ENCODE measurements around the gene NT5C3A. TPM values are rescaled to one million over a fixed set of nuclear protein-coding genes. Genes with fewer than 3 reads are reported as not detected.

NT5C3A gene
- total and polyA plus RNA-seq, 2 experiments from 2014 or later: 28.5 to 45.8 TPM

DNA sequence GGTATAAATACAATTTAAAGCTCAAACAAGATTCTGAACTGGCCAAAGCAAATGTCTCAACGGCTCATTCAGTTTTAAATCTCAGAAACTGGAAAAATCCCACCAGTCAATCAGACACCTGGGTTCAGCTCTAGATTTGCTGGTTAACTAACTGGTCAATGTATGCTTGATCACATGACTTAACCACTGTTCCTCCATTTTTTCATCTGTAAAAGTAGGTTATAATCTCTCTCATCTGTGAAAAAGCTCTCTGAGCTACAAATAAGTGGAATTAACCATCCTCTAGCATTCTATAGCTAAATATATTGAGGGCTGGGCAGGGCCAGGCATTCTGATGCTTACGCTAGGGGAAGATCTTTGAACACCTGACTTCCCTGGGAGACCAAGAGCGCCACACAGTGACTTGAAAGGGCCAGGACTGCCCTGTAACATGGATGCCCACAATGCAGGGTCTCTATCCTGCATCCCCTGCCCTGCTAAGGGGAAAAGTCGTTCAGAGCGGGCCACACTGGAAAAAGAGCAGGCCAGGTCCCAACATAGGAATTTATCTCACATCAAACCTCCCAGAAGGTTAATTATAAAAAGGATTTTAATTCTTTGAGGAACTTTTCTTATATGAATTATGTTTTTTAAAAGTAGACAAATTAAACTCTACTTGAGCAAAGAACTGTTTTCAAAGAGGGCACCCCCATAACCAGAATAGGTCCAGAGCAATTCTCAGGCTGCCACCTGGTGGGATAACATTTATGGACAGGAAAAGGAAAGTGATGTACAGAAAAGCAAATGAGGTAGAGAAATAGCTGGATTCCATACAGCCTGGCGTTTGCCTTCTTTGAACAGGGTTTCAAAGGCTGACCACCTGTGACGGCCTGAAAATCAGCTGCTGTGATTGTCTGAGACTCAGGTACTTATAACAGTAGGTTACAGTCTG is 44.8 kb upstream of the NT5C3A start:
- peaks cover 6% of the 10 kb centered on the region for H3K27me3 Mint-ChIP-seq (ENCODE audit: insufficient read depth, low read depth, poor library complexity)
- Histone ChIP-seq H3F3A (replicated peaks; ENCODE audit: low read depth) (0 out of 2 replicates have a peak, but pooled peaks cover 3% of the 10 kb centered on the region), H3K36me3 (ENCODE audit: insufficient read depth) (0 out of 2 replicates have a peak, but pooled peaks cover 6% of the 10 kb centered on the region), H3K4me1 (ENCODE audit: insufficient read depth) (peaks cover 11% of the 10 kb centered on the region), H2AFZ (no peak overlapping the region), H4K20me1 (replicated peaks; ENCODE audit: insufficient read depth) (peaks cover 38% of the 10 kb centered on the region), H3K4me2 (peak overlapping the region; percentile 80), H3K27me3 (ENCODE audit: insufficient read depth) (peaks cover 17% of the 10 kb centered on the region), H3K4me3 (peak overlapping the region; percentile 65), H3K27ac (ENCODE audit: low read depth) (no peak overlapping the region), H3K79me2 (replicated peaks; ENCODE audit: insufficient read depth) (peaks cover 54% of the 10 kb centered on the region), H3K9me2 (ENCODE audit: insufficient read depth) (no peaks in the 10 kb centered on the region)
- peak; percentile 90 for DNase-seq (ENCODE audit: low spot score)
- peaks cover 13% of the 10 kb centered on the region; the same call in 2 of the 3 replicates for H3K36me3 Mint-ChIP-seq (ENCODE audit: low read depth)
- peak overlapping the region; percentile 88 for H3K4me3 Mint-ChIP-seq
- TF ChIP-seq, protein P1, sequence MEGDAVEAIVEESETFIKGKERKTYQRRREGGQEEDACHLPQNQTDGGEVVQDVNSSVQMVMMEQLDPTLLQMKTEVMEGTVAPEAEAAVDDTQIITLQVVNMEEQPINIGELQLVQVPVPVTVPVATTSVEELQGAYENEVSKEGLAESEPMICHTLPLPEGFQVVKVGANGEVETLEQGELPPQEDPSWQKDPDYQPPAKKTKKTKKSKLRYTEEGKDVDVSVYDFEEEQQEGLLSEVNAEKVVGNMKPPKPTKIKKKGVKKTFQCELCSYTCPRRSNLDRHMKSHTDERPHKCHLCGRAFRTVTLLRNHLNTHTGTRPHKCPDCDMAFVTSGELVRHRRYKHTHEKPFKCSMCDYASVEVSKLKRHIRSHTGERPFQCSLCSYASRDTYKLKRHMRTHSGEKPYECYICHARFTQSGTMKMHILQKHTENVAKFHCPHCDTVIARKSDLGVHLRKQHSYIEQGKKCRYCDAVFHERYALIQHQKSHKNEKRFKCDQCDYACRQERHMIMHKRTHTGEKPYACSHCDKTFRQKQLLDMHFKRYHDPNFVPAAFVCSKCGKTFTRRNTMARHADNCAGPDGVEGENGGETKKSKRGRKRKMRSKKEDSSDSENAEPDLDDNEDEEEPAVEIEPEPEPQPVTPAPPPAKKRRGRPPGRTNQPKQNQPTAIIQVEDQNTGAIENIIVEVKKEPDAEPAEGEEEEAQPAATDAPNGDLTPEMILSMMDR (conservative IDR thresholded peaks at IDR 0.05; ENCODE audit: low read depth in 2 of 2): peak; percentile 71 to 93
- TF ChIP-seq STAT1 (IDR thresholded peaks at IDR 0.05; ENCODE audit: unreplicated experiment): no peak
- no peak overlapping the region for H3K27ac Mint-ChIP-seq
- H3K4me1 Mint-ChIP-seq: peaks cover 15% of the 10 kb centered on the region; the same call in 2 of the 3 replicates
- no peaks in the 10 kb centered on the region for H3K9me3 Mint-ChIP-seq
- peak; percentile 81 for ATAC-seq

DNA sequence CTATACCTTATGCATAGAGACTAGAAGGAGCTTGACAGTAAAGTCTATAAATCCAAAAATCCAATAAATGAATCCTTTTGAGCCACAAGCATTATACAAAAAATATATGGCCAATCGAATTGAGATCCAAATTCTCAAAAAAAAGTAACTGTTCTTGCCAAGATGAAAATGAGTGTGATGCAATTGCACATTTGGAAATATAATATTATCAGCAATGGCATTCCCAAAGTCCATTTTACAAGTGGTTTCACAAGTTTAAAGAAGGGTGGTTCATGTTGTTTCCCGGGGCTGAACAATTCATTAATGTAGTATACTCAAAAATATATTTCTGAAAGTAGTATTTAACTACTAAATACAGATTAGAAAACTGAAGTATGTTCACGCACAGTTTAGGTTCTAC is 39.3 kb upstream of the NT5C3A start:
- no peak overlapping the region for H3K4me3 ChIP-seq
- Mint-ChIP-seq H3K36me3 (ENCODE audit: low read depth) (peaks cover 41% of the 10 kb centered on the region), H3K4me3 (no peak overlapping the region), H3K27ac (no peak overlapping the region), H3K4me1 (no peaks in the 10 kb centered on the region), H3K9me3 (no peaks in the 10 kb centered on the region; the same call in 2 of the 3 replicates), H3K27me3 (ENCODE audit: insufficient read depth, low read depth, poor library complexity) (no peaks in the 10 kb centered on the region)
- no peaks in the 10 kb centered on the region for H3F3A ChIP-seq (replicated peaks; ENCODE audit: low read depth)
- H4K20me1 ChIP-seq (replicated peaks; ENCODE audit: insufficient read depth): peaks cover 37% of the 10 kb centered on the region
- H2AFZ ChIP-seq: no peak overlapping the region
- ATAC-seq (no peak), DNase-seq (ENCODE audit: low spot score) (no peak)
- H3K27ac ChIP-seq (ENCODE audit: low read depth): no peak overlapping the region
- peaks cover 42% of the 10 kb centered on the region for H3K79me2 ChIP-seq (replicated peaks; ENCODE audit: insufficient read depth)
- peaks cover 22% of the 10 kb centered on the region for H3K36me3 ChIP-seq (ENCODE audit: insufficient read depth)
- H3K9me2 ChIP-seq (ENCODE audit: insufficient read depth): no peaks in the 10 kb centered on the region
- H3K27me3 ChIP-seq (ENCODE audit: insufficient read depth): no peaks in the 10 kb centered on the region
- H3K4me2 ChIP-seq: no peak overlapping the region
- no peaks in the 10 kb centered on the region for H3K4me1 ChIP-seq (ENCODE audit: insufficient read depth)
- TF ChIP-seq, protein P2, sequence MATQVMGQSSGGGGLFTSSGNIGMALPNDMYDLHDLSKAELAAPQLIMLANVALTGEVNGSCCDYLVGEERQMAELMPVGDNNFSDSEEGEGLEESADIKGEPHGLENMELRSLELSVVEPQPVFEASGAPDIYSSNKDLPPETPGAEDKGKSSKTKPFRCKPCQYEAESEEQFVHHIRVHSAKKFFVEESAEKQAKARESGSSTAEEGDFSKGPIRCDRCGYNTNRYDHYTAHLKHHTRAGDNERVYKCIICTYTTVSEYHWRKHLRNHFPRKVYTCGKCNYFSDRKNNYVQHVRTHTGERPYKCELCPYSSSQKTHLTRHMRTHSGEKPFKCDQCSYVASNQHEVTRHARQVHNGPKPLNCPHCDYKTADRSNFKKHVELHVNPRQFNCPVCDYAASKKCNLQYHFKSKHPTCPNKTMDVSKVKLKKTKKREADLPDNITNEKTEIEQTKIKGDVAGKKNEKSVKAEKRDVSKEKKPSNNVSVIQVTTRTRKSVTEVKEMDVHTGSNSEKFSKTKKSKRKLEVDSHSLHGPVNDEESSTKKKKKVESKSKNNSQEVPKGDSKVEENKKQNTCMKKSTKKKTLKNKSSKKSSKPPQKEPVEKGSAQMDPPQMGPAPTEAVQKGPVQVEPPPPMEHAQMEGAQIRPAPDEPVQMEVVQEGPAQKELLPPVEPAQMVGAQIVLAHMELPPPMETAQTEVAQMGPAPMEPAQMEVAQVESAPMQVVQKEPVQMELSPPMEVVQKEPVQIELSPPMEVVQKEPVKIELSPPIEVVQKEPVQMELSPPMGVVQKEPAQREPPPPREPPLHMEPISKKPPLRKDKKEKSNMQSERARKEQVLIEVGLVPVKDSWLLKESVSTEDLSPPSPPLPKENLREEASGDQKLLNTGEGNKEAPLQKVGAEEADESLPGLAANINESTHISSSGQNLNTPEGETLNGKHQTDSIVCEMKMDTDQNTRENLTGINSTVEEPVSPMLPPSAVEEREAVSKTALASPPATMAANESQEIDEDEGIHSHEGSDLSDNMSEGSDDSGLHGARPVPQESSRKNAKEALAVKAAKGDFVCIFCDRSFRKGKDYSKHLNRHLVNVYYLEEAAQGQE (IDR thresholded peaks at IDR 0.05; ENCODE audit: unreplicated experiment): no peak
- TF ChIP-seq, protein P1 (conservative IDR thresholded peaks at IDR 0.05; ENCODE audit: low read depth in 2 of 2): no peak
- no peak for TF ChIP-seq NANOG (IDR thresholded peaks at IDR 0.05; ENCODE audit: borderline replicate concordance)
- TF ChIP-seq ZNF331 (CRISPR knock-in tag; IDR thresholded peaks at IDR 0.05; ENCODE audit: low read depth): no peak
- TF ChIP-seq POLR2AphosphoS5 (IDR thresholded peaks at IDR 0.05; ENCODE audit: low read depth): no peak
- TF ChIP-seq CREB1 (CRISPR knock-in tag; IDR thresholded peaks at IDR 0.05; ENCODE audit: low read depth): no peak
- no peak for TF ChIP-seq ZNF114 (CRISPR knock-in tag; IDR thresholded peaks at IDR 0.05)

All from GM23338 (cell line).